PC-3 (cell line): ENCODE data around the gene LRBA.

Source experiments
- EZH2 ChIP-seq: fragments of 300-600 bp; sonication (generic); IDR thresholded peaks from one replicate; pipeline ENCODE4 v1.6.1; 2017; ENCODE audit warnings: antibody characterized with exemption, mild to moderate bottlenecking, low read length; ENCODE audit not compliant: unreplicated experiment
- EZH2phosphoT487 ChIP-seq: fragments of 300-600 bp; sonication (generic); IDR thresholded peaks from 2 replicates; pipeline ENCODE4 v1.6.1; 2018; ENCODE audit warnings: mild to moderate bottlenecking, antibody characterized with exemption, low read length, borderline replicate concordance
- TF ChIP-seq, protein P1 (sequence below): fragments of 300-600 bp; sonication (generic); conservative IDR thresholded peaks from 2 replicates; pipeline ENCODE4 v1.5.1; 2017; ENCODE audit warnings: antibody characterized with exemption, low read depth, mild to moderate bottlenecking, low read length

- TF ChIP-seq, protein P1, sequence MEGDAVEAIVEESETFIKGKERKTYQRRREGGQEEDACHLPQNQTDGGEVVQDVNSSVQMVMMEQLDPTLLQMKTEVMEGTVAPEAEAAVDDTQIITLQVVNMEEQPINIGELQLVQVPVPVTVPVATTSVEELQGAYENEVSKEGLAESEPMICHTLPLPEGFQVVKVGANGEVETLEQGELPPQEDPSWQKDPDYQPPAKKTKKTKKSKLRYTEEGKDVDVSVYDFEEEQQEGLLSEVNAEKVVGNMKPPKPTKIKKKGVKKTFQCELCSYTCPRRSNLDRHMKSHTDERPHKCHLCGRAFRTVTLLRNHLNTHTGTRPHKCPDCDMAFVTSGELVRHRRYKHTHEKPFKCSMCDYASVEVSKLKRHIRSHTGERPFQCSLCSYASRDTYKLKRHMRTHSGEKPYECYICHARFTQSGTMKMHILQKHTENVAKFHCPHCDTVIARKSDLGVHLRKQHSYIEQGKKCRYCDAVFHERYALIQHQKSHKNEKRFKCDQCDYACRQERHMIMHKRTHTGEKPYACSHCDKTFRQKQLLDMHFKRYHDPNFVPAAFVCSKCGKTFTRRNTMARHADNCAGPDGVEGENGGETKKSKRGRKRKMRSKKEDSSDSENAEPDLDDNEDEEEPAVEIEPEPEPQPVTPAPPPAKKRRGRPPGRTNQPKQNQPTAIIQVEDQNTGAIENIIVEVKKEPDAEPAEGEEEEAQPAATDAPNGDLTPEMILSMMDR: no peak
- TF ChIP-seq EZH2phosphoT487 (no peak), EZH2 (no peak)
Measured at GRCh38 chr4:150662686-150663085, 352.4 kb downstream of the LRBA start.
